Measurements from ENCODE around the gene PITRM1.

PITRM1 gene

DNA sequence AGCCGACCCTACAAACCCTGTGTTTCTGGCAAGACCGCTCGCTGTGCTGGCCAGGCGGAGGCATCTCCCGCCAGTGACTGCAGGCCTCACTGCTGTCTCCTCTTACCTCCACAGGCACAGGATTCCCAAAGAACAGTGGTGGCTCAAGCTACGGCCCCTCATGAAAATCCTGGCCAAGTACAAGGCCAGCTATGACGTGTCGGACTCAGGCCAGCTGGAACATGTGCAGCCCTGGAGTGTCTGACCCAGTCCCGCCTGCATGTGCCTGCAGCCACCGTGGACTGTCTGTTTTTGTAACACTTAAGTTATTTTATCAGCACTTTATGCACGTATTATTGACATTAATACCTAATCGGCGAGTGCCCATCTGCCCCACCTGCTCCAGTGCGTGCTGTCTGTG, 36.2 kb downstream of the PITRM1 start:
- DNase-seq = no peak

DNA sequence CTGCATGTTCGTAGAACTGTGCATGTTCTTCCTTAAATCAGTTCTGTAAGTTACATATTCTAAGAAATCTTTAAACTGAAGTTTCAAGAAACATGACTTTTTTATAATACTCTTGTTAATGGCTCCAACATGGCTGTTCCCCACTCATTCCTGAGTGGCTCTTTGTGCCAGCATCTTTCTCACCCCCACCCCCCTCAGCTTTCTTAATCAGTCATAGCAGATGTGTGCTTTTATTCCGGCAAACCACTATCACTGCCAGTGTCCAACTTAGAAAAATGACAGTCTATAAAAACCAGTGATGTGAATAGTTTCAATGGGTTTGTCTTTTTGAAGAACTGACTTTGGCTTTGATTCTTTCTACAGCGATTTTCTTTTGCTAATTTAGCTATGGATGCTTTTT, 37.6 kb downstream of the PITRM1 start:
- DNase-seq = no peak

DNA sequence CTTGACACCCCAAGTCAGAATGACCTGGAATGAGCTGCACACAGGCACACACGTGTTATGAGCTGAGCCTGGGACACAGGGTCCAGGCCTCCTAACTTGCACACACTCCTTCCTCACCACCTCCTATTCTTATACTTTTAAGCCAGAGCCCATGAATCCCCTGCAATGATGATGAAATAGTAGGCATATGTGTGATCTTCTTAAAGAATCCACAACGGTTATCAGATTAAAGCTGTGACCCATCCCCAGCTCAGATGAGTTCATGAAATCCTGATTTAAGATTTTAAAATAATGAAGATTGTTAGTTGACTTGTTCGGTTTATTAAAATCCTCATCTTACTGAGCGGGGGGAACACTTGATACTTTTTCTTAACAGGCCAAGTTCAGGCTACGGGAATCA, 38.6 kb downstream of the PITRM1 start:
- no peak for DNase-seq

DNA sequence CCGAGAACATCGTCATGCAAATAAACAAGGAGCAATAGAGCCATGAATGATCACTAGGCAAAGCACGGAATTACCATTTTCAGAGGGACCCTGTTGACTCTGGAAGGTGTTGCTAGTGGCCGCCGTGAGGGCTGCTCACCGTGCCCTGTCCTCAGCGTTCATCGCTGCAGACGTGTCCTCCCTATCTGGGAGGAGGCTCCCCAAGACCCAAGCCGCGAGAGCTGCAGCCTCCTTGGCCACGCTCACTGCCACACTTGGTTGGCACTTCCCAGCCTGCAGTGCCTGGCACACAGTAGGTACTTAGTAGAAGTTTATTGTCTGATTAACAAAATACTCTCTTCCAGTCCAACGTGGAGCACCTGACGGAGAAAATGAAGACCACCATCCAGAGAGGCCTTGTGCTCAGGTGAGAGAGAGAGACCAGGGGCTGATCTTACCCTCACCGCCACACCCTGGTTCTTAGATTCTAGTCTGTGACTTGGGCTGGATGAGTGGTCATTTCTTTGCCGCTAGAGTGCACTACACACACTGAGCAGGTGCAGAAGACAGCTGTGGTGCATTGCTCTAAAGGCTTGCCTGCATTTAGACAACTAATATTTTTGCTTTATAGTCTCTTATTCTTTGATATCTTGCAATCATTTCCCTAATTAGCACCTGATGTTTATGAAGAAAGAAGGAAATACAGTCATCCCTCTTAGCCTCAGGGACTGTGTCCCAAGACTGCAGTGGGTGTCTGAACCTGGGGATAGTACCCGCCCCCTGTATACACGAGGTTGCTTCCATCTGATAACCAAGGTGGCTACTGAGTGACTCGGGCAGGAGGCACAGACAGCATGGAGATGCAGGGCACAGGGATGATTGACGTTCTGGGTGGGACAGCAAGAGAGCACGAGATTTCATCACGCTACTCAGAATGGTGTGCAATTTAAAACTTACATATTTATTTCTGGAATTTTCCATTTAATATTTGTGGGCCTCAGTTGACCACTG, 40.3 kb downstream of the PITRM1 start:
- no peak for DNase-seq

DNA sequence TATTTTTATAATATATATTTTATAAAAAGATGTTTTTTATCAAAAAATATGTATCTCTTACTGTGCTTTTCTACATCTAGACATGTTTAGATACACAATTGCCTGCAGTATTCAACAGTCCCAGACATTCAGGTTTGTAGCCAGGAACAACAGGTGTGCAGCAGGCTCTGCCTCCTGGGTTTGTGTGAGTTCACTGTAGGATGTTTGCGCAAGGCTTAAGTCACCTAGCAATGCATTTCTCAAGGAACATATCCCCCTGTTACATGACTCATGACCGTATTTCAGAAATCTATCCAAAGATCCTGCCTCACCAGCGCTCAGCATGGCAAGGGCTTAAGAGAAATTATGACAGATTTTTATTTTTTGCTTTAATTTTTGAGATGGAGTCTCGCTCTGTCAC, 41.5 kb downstream of the PITRM1 start:
- no peak for DNase-seq

DNA sequence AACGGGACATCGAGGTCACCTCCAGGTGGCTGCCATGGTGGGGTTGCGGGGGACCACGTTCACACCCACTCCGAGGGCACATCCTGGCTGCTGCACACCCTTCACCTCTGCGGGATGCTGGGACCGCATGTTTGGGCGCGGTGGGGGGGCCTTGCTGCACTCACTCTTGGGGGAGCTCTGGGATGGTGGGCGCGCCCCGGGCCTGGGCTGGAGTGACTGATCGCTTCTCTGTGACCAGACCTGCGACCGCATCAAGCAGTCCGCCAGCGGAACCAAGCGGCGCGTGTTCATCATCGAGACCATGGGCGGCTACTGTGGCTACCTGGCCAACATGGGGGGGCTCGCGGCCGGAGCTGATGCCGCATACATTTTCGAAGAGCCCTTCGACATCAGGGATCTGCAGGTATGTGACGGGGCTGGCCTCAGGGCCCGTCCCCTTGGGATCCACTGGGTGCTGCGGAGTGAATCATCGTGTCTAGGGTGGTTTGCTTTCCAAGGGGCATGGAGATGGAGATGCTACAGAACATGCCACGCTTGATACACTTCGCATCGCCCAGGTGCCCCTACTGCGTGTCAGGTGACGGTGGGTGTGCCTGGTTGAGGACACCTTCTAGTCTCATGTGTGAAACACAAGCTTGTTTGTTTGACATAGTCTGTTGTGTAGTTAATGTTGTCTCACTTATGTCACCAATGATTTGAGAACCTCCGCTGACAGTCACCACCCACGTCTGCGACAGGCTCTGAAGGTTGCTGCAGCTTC, 42.8 kb downstream of the PITRM1 start:
- no peak for DNase-seq

DNA sequence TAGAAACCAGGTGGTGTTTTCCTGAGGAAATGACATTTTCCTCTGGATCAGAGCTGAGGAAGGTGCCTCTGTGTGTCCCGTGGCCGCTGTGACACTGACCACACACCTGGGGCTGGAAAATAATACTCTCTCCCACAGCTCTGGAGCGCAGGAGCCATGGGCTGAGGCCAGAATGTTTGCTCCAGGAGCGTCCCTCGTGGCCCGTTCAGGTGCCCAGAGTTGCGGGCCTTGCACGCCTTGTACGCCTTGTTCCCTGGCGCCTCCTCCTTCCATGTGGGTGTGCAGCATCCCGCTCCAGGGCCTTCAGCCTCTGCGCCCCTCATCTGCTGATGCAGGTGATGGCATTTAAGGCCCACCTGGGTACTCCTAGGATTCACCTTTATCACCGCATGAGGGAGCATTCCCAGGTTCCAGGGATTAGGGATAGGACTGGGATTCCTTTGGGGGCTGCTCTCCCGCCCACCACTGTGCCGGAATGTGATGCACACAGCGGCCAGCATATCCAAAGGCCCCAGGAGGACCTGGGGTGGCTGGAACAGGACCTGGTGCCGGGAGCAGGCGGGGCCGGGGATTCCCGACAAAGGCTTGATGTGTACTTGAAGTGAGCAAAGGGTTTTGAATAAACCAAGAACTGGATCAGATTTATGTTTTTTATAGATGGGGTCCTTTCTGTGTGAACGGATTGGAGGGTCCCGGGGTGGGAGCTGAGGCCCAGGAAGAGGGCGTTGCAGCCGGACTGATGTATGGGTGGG, 44.0 kb downstream of the PITRM1 start:
- no peak for DNase-seq

DNA sequence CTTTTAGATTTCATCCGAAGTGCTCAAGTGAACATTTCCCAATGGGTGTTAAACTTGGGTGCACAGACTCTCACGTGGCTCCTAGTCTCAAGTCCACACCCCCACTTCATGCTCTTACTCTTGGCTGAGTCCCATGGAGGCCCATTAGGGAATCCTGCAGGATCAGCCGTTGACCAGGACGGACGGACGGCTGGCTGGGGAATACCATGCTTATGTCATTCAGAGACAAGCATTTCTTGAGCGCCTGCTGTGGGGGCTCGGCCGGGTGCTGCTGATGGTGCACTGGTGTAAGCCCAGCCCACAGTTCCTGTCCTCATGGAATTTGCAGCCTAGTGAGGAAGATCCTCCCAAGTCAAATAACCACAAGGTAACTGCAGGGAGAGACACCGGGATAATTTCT, 44.7 kb downstream of the PITRM1 start:
- no peak for DNase-seq

DNA sequence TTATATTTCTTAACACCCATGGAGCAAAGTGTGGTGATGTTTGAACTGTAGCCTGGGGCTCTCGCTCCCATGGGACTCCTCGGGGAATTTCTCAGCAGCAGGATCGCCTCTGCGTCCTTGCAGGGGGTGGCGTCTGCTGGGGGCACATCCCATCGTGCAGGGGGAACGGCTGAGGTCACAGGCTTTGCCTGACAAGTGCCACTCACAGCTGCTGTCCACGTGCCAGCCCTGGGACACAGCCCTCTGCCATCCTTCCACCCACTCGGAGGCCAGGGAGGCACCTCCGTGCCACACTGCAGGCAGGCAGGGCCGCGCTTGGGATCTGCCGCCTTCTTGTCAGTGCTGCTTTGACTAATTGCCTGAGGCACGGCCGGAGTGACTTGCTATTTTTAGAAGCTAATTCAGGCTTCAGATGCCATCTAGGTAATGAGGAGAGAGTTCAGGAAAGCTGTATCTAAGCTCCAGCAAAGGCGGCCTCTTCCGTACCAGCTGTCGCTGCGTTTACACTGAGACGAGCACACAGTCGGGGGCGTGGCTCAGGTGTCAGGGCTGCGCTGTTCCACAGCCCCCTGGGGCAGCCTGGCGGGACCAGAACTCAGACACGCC, 45.7 kb downstream of the PITRM1 start:
- DNase-seq = no peak

DNA sequence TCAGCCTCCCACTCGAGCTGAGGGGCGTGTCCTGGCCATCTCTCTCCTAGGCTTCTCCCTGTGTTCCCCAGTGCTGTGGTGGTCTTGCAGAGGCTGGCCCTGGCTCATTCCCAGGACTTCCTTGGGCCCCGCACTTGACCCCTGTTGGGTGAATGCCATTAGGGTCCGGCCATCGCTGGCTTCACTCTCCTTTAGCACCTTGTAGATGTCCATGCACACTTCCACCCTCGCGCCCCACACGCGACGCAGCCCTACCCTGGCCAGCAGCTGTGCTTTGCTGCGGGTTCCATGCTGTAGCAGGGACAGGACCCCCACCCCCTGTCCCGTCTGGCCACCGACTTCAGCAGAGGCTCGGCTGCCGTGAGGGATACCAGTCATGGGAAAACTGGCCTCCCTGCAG, 46.3 kb downstream of the PITRM1 start:
- no peak for DNase-seq

DNA sequence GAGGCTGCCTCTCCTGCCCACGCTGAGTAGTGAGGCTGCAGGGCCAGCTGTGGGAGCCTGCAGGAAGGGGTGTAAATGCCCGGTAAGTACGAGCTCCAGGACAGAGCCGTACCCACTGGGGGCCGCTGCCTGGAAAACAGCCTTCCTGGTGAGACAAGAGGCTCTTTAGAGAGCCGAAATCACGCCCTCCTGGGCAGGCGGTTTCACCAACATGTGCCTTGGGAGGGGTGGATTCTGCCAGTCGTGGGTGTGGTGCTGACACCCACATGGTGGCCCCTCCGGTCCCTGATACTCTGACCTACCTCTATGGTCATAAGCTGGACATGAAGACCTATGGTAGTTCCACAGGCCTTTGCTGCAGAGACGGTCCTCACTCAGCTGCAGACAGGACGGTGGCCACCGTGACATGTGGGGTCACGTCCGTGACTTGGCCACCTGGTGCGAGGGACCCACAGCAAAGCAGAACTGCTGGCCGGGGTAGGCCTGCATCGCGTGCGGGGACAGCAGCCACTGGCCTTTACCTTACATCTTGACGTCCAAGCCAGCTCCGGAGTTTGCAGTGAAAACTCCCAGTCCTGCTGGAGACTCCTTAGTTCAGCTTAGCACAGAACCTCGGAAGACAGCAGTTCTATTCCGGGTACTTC, 46.9 kb downstream of the PITRM1 start:
- no peak for DNase-seq

DNA sequence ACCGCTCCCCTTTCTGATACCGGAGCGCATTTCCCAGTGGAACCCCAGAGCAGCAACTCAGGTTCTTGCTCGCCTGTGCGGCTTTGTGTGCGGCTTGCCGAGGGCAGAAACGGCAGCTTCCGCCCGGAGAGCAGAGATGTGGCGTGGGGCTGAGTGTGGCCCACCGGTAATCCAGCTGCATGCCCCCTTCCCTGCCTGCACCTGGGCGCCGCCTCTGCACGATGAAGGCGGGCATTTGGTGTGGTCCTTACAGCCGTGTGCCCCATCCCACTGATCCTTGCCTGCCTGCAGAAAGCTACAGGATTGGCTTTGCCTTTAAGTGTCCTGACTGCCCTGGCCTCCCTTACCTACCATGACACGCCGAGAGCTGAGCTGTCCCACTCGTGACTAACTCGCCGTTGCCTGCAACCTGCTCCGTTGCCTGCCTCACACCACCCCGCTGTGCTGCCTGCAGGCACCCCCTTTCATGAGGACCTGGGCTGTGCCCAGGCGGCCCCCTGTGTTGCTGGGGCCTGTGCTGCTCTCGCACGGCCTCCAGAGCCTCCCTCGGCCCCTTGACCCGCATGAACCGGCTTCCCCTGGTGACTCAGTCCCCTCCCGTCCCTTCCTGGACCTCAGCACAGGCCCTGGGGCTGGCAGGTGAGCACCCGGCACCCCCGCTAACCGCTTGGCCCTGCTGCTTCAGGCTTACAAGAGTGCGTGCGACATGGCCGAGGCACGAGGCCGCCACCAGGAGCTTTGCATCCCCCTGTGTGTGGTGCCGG, 48.0 kb downstream of the PITRM1 start:
- no peak for DNase-seq

DNA sequence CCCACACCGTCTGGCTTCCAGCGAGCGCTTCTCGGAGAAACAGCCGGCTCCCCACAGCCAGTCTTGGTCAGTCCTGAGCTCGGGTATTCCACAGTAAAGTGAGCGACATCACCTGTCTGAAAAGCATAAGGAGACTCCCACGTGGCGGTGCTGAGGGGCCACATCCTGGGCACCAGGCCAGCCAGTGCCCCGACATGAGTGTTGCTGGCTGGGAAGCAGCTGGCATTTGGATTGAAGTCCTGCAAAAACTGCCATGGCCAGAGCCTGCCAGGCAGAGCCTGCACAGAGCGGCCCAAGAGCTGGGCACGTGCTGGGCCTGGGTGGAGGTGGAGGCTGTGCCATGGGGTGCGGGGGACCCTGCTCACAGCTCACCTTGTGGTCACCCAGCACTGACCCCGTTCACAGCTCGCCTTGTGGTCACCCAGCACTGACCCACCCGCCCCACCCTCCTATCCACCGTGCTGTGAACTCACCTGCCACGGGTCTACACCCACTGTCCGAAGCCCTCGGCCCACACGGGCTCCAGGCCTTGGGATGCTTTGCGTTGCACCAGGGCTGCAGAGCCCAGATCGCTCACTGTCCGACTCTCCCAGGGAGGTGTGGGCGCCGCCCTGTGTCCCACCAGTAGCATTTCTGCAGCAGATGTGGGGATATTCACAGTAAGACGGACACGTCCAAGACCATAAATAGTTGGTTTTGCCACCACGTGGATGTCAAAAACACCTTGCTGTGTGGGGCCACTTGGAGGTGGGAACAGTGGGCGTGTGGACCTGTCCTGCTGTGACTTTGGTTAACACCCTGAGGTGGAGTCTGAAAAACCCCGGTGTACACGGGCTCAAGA, 48.8 kb downstream of the PITRM1 start:
- DNase-seq = no peak

DNA sequence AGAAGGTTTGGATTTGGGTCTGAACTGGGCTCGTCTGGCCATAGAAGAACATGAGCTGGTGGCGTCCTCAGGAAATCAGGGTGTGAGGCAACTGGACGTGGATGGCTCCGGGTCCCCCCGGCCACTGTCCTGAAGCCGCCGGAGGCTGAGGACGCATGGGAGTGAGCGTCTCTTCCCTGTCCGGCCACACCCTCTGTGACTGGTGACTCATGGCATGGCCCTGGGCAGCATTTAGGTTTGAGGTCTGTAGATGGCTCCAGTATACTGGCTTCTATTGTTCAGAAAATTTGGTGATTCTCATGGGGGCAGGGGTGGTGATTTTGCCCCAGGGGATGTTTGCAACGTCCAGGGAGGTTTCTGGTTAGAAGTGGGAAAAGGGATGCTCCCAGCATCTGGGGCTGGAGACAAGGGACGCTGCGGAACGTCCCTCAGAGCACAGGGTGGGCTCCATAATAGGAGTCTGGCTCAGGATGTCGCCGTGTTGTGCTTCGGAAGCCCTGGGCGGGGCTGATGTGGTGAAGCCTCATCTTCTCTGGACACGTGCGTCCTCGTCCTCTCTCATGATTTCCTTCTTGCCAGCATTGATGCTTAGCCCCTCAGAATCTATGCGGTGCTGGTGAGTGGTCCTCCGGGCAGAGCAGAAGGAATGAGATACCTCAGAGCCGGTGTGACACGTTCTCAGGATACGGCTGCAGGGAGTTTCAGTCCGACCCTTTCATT, 49.9 kb downstream of the PITRM1 start:
- DNase-seq = no peak

DNA sequence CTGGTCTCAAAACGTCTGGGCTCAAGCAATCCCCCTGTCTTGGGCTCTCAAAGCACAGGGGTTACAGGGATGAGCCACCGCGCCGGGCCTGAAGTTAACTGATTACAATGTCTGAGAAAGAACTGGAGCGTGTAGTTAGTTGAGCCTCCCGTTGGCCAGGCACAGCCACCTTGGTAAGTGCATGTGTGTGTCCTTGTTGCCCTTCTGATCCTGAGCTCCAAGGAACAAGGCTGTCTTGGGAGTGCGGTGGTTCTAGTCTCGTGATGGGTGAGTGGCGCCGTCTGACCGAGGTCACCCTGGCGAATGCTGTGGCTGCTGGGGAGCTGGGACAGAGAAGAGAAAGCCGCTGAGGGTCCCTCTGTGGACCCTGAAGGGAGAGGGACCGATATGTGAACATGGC, 50.5 kb downstream of the PITRM1 start:
- no peak for DNase-seq

DNA sequence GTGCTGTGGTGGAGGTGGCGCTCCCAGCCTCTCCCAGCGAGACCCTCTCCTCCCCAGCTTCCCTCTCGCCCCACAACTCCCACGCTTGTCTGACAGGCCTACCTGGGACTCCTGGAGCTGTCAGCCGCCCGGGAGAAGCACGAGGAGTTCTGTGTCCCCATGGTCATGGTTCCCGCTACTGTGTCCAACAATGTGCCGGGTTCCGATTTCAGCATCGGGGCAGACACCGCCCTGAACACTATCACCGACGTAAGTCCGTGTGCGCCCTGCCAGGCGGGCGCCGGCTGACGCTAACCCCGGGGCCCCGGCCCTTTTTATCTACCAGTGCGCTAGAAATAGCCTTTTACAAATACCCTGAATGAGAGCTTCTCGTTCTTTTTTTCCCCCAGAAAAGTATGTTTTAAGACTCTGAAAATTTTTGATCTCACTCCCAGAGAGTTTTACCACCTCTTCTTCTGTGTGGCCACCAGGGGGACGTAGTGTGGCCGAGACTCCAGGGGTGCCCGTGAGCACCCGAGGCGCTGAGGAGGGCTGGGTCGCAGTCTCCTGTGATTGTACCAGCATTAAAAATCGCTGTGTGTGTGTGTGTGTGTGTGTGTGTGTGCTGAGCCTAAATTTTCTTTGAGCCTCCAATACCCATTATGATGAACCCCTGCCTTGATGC, 52.7 kb downstream of the PITRM1 start:
- no peak for DNase-seq

DNA sequence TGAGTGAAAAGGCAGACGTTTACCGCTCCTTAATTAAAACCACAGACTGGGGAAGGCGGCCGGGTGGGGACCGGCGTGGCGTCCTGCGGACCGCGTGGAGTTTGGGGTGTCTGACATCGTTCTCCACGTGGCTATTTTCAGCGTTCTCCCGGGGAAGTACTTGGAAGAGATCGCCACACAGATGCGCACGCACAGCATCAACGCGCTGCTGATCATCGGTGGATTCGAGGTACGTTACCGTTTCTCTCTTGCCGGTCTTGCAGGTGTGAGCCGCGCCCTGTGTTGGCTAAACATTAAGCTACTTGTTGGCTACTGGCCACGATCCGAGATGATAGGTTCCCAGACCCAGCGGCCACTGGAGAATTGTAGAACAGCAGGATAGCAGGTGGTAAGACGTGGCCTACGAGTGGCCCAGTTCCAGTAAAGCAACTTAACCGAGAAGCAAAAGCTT, 53.9 kb downstream of the PITRM1 start:
- DNase-seq = no peak

DNA sequence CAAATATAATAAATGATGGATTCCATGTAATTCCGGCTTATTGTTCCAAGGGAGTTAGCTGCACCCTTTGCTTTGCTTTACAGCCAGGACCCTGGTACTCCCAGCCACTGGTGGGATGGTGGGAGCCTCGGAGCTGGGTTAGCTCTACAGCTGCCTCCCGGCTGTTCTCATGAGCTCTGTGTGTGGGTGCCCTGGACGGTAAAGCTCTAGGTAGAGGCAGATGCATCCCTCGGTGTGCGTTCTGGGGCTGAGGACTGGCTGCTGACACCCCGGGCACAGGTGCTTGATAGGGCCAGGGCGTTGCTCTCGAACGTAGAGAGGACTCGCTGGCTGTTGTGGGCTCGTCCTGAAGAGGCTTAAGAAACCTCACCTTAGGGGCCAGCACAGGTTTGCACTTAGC, 55.1 kb downstream of the PITRM1 start:
- DNase-seq = no peak

DNA sequence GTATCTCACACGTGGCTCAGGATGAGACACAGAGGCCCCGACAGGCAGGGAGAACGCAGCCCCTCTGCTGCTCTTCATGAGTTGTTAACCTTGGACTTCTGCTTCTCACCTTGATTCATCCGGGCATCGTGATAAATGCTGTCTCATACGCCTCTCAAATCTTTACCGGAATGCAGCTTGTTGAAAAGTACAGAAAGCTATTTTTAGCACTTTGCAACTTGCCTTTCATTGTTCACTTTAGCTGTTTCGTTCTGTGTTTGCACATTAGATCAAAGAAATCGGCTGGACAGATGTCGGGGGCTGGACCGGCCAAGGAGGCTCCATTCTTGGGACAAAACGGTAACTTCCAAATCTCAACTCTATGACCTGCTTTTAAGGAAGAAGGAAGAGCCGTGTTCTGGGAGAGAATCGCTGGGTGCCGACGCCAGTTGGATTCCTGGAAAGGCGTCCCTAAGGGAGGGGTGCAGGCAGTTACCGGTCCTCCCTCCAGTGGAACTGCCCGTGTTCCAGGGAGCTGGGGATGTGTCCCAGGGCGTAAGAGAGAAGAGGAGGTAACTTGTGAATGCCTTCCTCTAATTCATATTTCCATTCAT, 56.0 kb downstream of the PITRM1 start:
- no peak for DNase-seq

All from activated CD4-positive, CD25-positive, alpha-beta regulatory T cell (primary cell).